ENCODE data around the gene SBF2. TPM values are rescaled to one million over a fixed set of nuclear protein-coding genes. Genes with fewer than 3 reads are reported as not detected.
A peak's percentile ranks its signal among the peaks of the same experiment; 100 is the strongest.

Gene SBF2
- total and polyA plus RNA-seq, 2 of the 13 experiments (the other 11 are each of a cell fraction or from before 2014, with no cell fraction given), result 24.0 to 45.8 TPM

- TF ChIP-seq ZNF567 (CRISPR knock-in tag; IDR thresholded peaks at IDR 0.05; ENCODE audit: borderline replicate concordance) (no peak), DRAP1 (CRISPR knock-in tag; IDR thresholded peaks at IDR 0.05) (no peak; the same call in 1 of the 2 replicates), SMAD9 (CRISPR knock-in tag; IDR thresholded peaks at IDR 0.05) (no peak), AHDC1 (CRISPR knock-in tag; IDR thresholded peaks at IDR 0.05; ENCODE audit: borderline replicate concordance) (no peak), ZFX (CRISPR knock-in tag; IDR thresholded peaks at IDR 0.05; ENCODE audit: low read depth) (peak; percentile 59), GRHL1 (CRISPR knock-in tag; conservative IDR thresholded peaks at IDR 0.05) (no peak), MXD4 (CRISPR knock-in tag; IDR thresholded peaks at IDR 0.05) (no peak; the same call in 1 of the 2 replicates), ZBTB26 (CRISPR knock-in tag; IDR thresholded peaks at IDR 0.05; ENCODE audit: borderline replicate concordance) (no peak), PAWR (CRISPR knock-in tag; IDR thresholded peaks at IDR 0.05; ENCODE audit: borderline replicate concordance) (no peak), FLYWCH1 (CRISPR knock-in tag; IDR thresholded peaks at IDR 0.05) (no peak), ZFP90 (CRISPR knock-in tag; IDR thresholded peaks at IDR 0.05; ENCODE audit: borderline replicate concordance) (peak; percentile 65; the same call in 1 of the 2 replicates), ZNF121 (CRISPR knock-in tag; IDR thresholded peaks at IDR 0.05) (0 out of 2 replicates have a peak, but pooled peaks have one; percentile 30), HOXD1 (CRISPR knock-in tag; IDR thresholded peaks at IDR 0.05) (no peak), SNAPC2 (CRISPR knock-in tag; IDR thresholded peaks at IDR 0.05) (0 out of 2 replicates have a peak, but pooled peaks have one; percentile 36), ZNF747 (CRISPR knock-in tag; IDR thresholded peaks at IDR 0.05; ENCODE audit: borderline replicate concordance) (peak; percentile 36), NCOR1 (IDR thresholded peaks at IDR 0.05; ENCODE audit: borderline replicate concordance, low read length) (peak; percentile 39; the same call in 1 of the 2 replicates), ZNF33A (CRISPR knock-in tag; IDR thresholded peaks at IDR 0.05; ENCODE audit: borderline replicate concordance) (no peak), RARA (CRISPR knock-in tag; IDR thresholded peaks at IDR 0.05) (peak; percentile 77), RCOR2 (CRISPR knock-in tag; IDR thresholded peaks at IDR 0.05) (0 out of 2 replicates have a peak, but pooled peaks have one; percentile 31)
These were observed 8.9 kb upstream of the SBF2 start (continued) for GRCh38 chr11:10302744-10303557.
